H1 (cell line): ENCODE results near the gene INPP4B. TPM values are rescaled to one million over a fixed set of nuclear protein-coding genes. Genes with fewer than 3 reads are reported as not detected.

ENCODE experiments used
- CTCF ChIA-PET: fragments of 300-600 bp; sonication (Branson Sonifier 250); formaldehyde crosslinking; loops from one replicate; lab custom pipeline; 2021; ENCODE audit not compliant: partially characterized antibody; lab: Charles Lee
- POLR2A ChIA-PET: fragments of 300-600 bp; sonication (Branson Sonifier 250); formaldehyde crosslinking; loops from one replicate; lab custom pipeline; 2021; ENCODE audit warnings: inconsistent platforms; ENCODE audit not compliant: partially characterized antibody; lab: Charles Lee
- DNase-seq, 2 experiments: peaks; one replicate each; pipeline versions ENCODE4 v3.0.0 to v3.0.0-alpha.2; 2010 to 2022; ENCODE audit warnings: low spot score in 2 of 2, low read depth in 1 of 2, mixed read lengths in 1 of 2
- FAIRE-seq: peaks from 2 replicates; lab custom pipeline; 2011; peaks lifted over from hg19 to GRCh38; lab: Jason Lieb, UNC
- H2AFZ ChIP-seq: 2 replicates; pipeline ENCODE4 v1.8.1; 2012; ENCODE audit warnings: low read length, inconsistent platforms
- H2AK5ac ChIP-seq: 2 replicates; pipeline ENCODE4 v1.6.1; 2013; ENCODE audit warnings: low read depth, low read length
- H2BK120ac ChIP-seq: replicated peaks from 2 replicates; pipeline ENCODE3; 2013; ENCODE audit warnings: low read depth, low read length, inconsistent platforms
- H2BK12ac ChIP-seq: 2 replicates; pipeline ENCODE4 v1.6.1; 2013; ENCODE audit warnings: low read depth, low read length
- H2BK15ac ChIP-seq: 2 replicates; pipeline ENCODE4 v1.6.1; 2013; ENCODE audit warnings: low read length
- H2BK20ac ChIP-seq: 2 replicates; pipeline ENCODE4 v1.6.1; 2013; ENCODE audit warnings: low read length
- H2BK5ac ChIP-seq: 2 replicates; pipeline ENCODE4 v1.6.1; 2013; ENCODE audit warnings: low read depth, low read length
- H3K14ac ChIP-seq: 2 replicates; pipeline ENCODE4 v1.6.1; 2013; ENCODE audit warnings: inconsistent platforms; ENCODE audit not compliant: insufficient read length
- H3K18ac ChIP-seq: 2 replicates; pipeline ENCODE4 v1.6.1; 2013; ENCODE audit warnings: low read length; ENCODE audit errors: extremely low read depth
- H3K23ac ChIP-seq: 2 replicates; pipeline ENCODE4 v1.6.1; 2013; ENCODE audit warnings: inconsistent platforms; ENCODE audit not compliant: insufficient read length
- H3K23me2 ChIP-seq: 2 replicates; pipeline ENCODE4 v1.6.1; 2013; ENCODE audit warnings: low read depth, low read length
- H3K27ac ChIP-seq: 2 replicates; pipeline ENCODE4 v1.6.1; 2011; ENCODE audit warnings: low read depth, low read length, inconsistent platforms
- H3K27me3 ChIP-seq, 4 experiments: replicated peaks in 1 of 4; 1 replicate in 1 of 4; 2 replicates in 3 of 4; pipeline versions ENCODE4 v1.6.1 to v1.8.1; 2011 to 2013; ENCODE audit warnings: low read length in 3 of 4, mild to moderate bottlenecking in 3 of 4, inconsistent platforms in 2 of 4, mixed read lengths in 2 of 4, moderate library complexity in 1 of 4; ENCODE audit not compliant: control insufficient read depth in 3 of 4, insufficient read depth in 3 of 4; ENCODE audit errors: extremely low read depth in 1 of 4
- H3K36me3 ChIP-seq, 4 experiments: 2 replicates each; pipeline versions ENCODE4 v1.6.1 to v1.8.1; 2011 to 2013; ENCODE audit warnings: mild to moderate bottlenecking in 4 of 4, low read length in 3 of 4, moderate library complexity in 2 of 4, control low read depth in 1 of 4, inconsistent platforms in 1 of 4; ENCODE audit not compliant: insufficient read depth in 4 of 4, control insufficient read depth in 2 of 4
- H3K4ac ChIP-seq: replicated peaks from 2 replicates; pipeline ENCODE3; 2013; ENCODE audit warnings: low read length, low read depth, mixed read lengths, inconsistent platforms; ENCODE audit not compliant: insufficient read length
- H3K4me1 ChIP-seq, 4 experiments: replicated peaks in 1 of 4; 1 replicate in 1 of 4; 2 replicates in 3 of 4; pipeline versions ENCODE4 v1.6.1 to v1.8.1; 2011 to 2013; ENCODE audit warnings: low read length in 3 of 4, inconsistent platforms in 2 of 4, mixed read lengths in 1 of 4; ENCODE audit not compliant: insufficient read depth in 4 of 4, control insufficient read depth in 3 of 4
- H3K4me2 ChIP-seq, 2 experiments: 2 replicates each; pipeline versions ENCODE4 v1.6.1 to v1.8.1; 2011 to 2013; ENCODE audit warnings: low read depth in 2 of 2, low read length in 2 of 2, control low read depth in 1 of 2, inconsistent platforms in 1 of 2, mild to moderate bottlenecking in 1 of 2; ENCODE audit not compliant: insufficient read depth in 1 of 2
- H3K4me3 ChIP-seq, 4 experiments: fragments of 200-600, 300-600 bp in 1 of 4; sonication (generic), shearing (Covaris generic), sonication (Bioruptor Twin) in 1 of 4; 2 replicates each; pipeline versions ENCODE4 v1.5.1 to v1.8.1; 2011 to 2016; ENCODE audit warnings: low read length in 4 of 4, low read depth in 3 of 4, control low read depth in 2 of 4, inconsistent platforms in 2 of 4, mild to moderate bottlenecking in 2 of 4, mixed read lengths in 1 of 4, moderate library complexity in 1 of 4; ENCODE audit not compliant: insufficient read depth in 2 of 4; ENCODE audit errors: extremely low read depth in 1 of 4
- H3K56ac ChIP-seq: replicated peaks from 2 replicates; pipeline ENCODE3; 2013; ENCODE audit warnings: low read depth, mild to moderate bottlenecking, mixed read lengths, low read length, inconsistent platforms; ENCODE audit not compliant: insufficient read length
- H3K79me1 ChIP-seq: 2 replicates; pipeline ENCODE4 v1.6.1; 2013; ENCODE audit warnings: low read depth, low read length, control low read depth
- H3K79me2 ChIP-seq, 2 experiments: 2 replicates each; pipeline versions ENCODE4 v1.6.1 to v1.8.1; 2012 to 2013; ENCODE audit warnings: low read length in 2 of 2, mild to moderate bottlenecking in 2 of 2, inconsistent platforms in 1 of 2; ENCODE audit not compliant: insufficient read depth in 2 of 2, control insufficient read depth in 1 of 2
- H3K9ac ChIP-seq, 4 experiments: replicated peaks in 1 of 4; 1 replicate in 1 of 4; 2 replicates in 3 of 4; pipeline versions ENCODE4 v1.6.1 to v1.8.1; 2011 to 2013; ENCODE audit warnings: low read depth in 3 of 4, low read length in 3 of 4, control low read depth in 2 of 4, mild to moderate bottlenecking in 2 of 4, moderate library complexity in 2 of 4, inconsistent platforms in 1 of 4; ENCODE audit errors: extremely low read depth in 1 of 4
- H3K9me3 ChIP-seq, 2 experiments: 2 replicates each; pipeline versions ENCODE4 v1.6.1 to v1.8.1; 2012 to 2013; ENCODE audit warnings: mild to moderate bottlenecking in 2 of 2, moderate library complexity in 2 of 2, control low read depth in 1 of 2, inconsistent platforms in 1 of 2, low read depth in 1 of 2, low read length in 1 of 2, mixed read lengths in 1 of 2; ENCODE audit not compliant: insufficient read depth in 2 of 2
- H4K20me1 ChIP-seq, 2 experiments: replicated peaks in 1 of 2; 2 replicates each; pipeline versions ENCODE3 to v1.8.1; 2011 to 2013; ENCODE audit warnings: inconsistent platforms in 2 of 2, low read length in 2 of 2, mild to moderate bottlenecking in 1 of 2; ENCODE audit not compliant: insufficient read depth in 2 of 2, control insufficient read depth in 1 of 2
- H4K5ac ChIP-seq: 2 replicates; pipeline ENCODE4 v1.6.1; 2013; ENCODE audit warnings: low read length, low read depth, mixed read lengths, inconsistent platforms; ENCODE audit not compliant: insufficient read length
- H4K8ac ChIP-seq: 2 replicates; pipeline ENCODE4 v1.8.0; 2013; ENCODE audit warnings: mild to moderate bottlenecking, moderate library complexity, low read length, inconsistent platforms; ENCODE audit not compliant: insufficient read depth; ENCODE audit errors: extremely low read depth
- H4K91ac ChIP-seq: replicated peaks from 2 replicates; pipeline ENCODE3; 2013; ENCODE audit warnings: low read length, mixed read lengths, inconsistent platforms; ENCODE audit not compliant: insufficient read length
- KDM5A ChIP-seq: fragments of 200-600 bp; IDR thresholded peaks from 2 replicates; pipeline ENCODE4 v1.7.1; 2012; ENCODE audit warnings: mild to moderate bottlenecking, low read length, inconsistent platforms, mixed read lengths
- RAD21 ChIP-seq, 2 experiments: IDR thresholded peaks in 1 of 2; conservative IDR thresholded peaks in 1 of 2; 2 replicates each; pipeline ENCODE4 v1.6.1; 2011; ENCODE audit warnings: low read depth in 2 of 2, low read length in 2 of 2, improper control_type of control experiment in 1 of 2, inconsistent platforms in 1 of 2, mild to moderate bottlenecking in 1 of 2, moderate library complexity in 1 of 2
- WGBS, 2 experiments: shearing (Covaris generic) in 1 of 2; methylation state at CpG; one replicate each; pipeline versions ENCODE4 v1.1.6 to v1.1.7; 2013 to 2015; ENCODE audit warnings: low lambda C conversion rate in 2 of 2, mixed read lengths in 2 of 2, inconsistent platforms in 1 of 2, low coverage in 1 of 2, missing lambda C conversion rate in 1 of 2; ENCODE audit not compliant: insufficient replicate concordance in 2 of 2, insufficient coverage in 1 of 2, insufficient read length in 1 of 2; ENCODE audit errors: extremely low coverage in 1 of 2, missing lambda C conversion rate in 1 of 2; 5-methylcytosine and 5-hydroxymethylcytosine counted together
- polyA plus RNA-seq, 7 experiments: library from polyadenylated mRNA; depleted of rRNA in 3 of 7; stranded (reverse) in 5 of 7; unstranded in 2 of 7; fragments of >200 nt in 5 of 7; fragments of 200-250 nt in 2 of 7; gene quantifications; 1 replicate in 5 of 7; 2 replicates in 1 of 7; 4 replicates in 1 of 7; pipeline versions ENCODE4 v1.2.1 to v1.2.3, GENCODE V29; 2011 to 2013; ENCODE audit warnings: missing spikeins in 2 of 7, mixed read lengths in 2 of 7
- total RNA-seq: library from RNA; stranded (reverse); fragmentation: NEBNext Ultra II Directional; extraction: Animal tissue kit (Norgen Biotek cat#: 25700); gene quantifications from 2 replicates; pipeline ENCODE4 v1.2.1, GENCODE V29; 2021
- TF ChIP-seq, protein P1 (sequence below), 3 experiments: IDR thresholded peaks; 1 replicate in 2 of 3; 2 replicates in 1 of 3; pipeline versions ENCODE4 v1.5.1 to v1.6.1; 2011; ENCODE audit warnings: low read length in 3 of 3, mild to moderate bottlenecking in 3 of 3, inconsistent platforms in 2 of 3, low read depth in 1 of 3, moderate library complexity in 1 of 3; ENCODE audit not compliant: insufficient read depth in 1 of 3; ENCODE audit errors: control extremely low read depth in 1 of 3

The INPP4B gene
- total and polyA plus RNA-seq, 2 of the 8 experiments (the other 6 are each of a cell fraction or from before 2014, with no cell fraction given): 0.11 to 0.54 TPM

DNA sequence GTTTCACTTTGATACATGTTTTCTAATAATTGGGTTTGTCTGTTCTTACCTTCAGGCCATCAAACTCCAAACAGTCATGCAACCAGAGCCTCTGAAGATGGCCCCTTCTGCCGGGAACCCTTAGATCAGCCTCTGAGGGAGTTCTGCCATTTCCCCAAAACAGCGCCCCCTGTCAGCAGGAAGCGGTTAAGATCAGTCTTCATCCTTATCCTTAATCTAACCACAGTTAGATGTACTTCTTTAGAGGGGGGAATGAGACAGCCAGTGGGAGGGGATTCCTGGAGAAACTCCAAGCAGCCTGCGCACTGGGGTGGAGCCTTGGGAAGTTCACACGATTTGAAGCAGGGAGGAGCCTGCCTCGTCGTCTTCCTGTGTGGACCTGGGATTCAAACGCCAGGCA is 185.4 kb downstream of the INPP4B start:
- Histone ChIP-seq H2BK5ac (no peak overlapping the region), H2BK120ac (no peak overlapping the region), H3K4me3 (no peak overlapping the region), H3K4me2 (no peak overlapping the region), H4K91ac (no peak overlapping the region), H3K79me2 (no peaks in the 10 kb centered on the region), H2BK12ac (no peak overlapping the region), H3K27me3 (no peaks in the 10 kb centered on the region), H3K79me1 (no peaks in the 10 kb centered on the region), H3K23me2 (no peaks in the 10 kb centered on the region), H3K9me3 (peaks cover 22 to 30% of the 10 kb centered on the region in 2 experiments), H3K4me1 (no peaks in the 10 kb centered on the region), H3K4ac (no peak overlapping the region), H2BK20ac (no peak overlapping the region), H4K5ac (no peak overlapping the region), H3K18ac (no peak overlapping the region), H3K14ac (no peak overlapping the region), H3K9ac (no peak overlapping the region), H3K36me3 (no peaks in the 10 kb centered on the region), H3K56ac (no peak overlapping the region), H2AK5ac (no peak overlapping the region), H3K27ac (no peak overlapping the region), H2AFZ (no peak overlapping the region), H4K8ac (no peak overlapping the region), H4K20me1 (no peaks in the 10 kb centered on the region), H2BK15ac (no peak overlapping the region), H3K23ac (no peak overlapping the region)
- FAIRE-seq (no peak), DNase-seq (no peak)
- 90% methylated on average over 8 of the region's 8 CpGs; no CpG with 5 or more reads in 1 of the 2 experiments for WGBS, 2 experiments
- TF ChIP-seq, protein P1, sequence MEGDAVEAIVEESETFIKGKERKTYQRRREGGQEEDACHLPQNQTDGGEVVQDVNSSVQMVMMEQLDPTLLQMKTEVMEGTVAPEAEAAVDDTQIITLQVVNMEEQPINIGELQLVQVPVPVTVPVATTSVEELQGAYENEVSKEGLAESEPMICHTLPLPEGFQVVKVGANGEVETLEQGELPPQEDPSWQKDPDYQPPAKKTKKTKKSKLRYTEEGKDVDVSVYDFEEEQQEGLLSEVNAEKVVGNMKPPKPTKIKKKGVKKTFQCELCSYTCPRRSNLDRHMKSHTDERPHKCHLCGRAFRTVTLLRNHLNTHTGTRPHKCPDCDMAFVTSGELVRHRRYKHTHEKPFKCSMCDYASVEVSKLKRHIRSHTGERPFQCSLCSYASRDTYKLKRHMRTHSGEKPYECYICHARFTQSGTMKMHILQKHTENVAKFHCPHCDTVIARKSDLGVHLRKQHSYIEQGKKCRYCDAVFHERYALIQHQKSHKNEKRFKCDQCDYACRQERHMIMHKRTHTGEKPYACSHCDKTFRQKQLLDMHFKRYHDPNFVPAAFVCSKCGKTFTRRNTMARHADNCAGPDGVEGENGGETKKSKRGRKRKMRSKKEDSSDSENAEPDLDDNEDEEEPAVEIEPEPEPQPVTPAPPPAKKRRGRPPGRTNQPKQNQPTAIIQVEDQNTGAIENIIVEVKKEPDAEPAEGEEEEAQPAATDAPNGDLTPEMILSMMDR (IDR thresholded peaks at IDR 0.05; ENCODE audit: control extremely low read depth in 1 of 3, insufficient read depth in 1 of 3, low read depth in 1 of 3, low read length in 3 of 3): peak; percentile 18 to 29 (median 21); a peak in 3 of 4 replicates
- no peak for TF ChIP-seq KDM5A
- peak; percentile 12 to 40; a peak in 1 of 4 replicates for TF ChIP-seq RAD21 (IDR thresholded peaks at IDR 0.05 in 1 of 2, conservative IDR thresholded peaks at IDR 0.05 in 1 of 2; ENCODE audit: low read depth in 2 of 2, low read length in 2 of 2)
- CTCF ChIA-PET: interaction anchor here (0.7 to 1.6 kb wide), 4 partner anchors 9 to 54 kb away, joined by 3 to 4 read pairs (median 3); no protein-coding TSS in a partner anchor
- POLR2A ChIA-PET: no interaction called here
